ENCODE measurements around the gene ZNRD2. TPM values are rescaled to one million over a fixed set of nuclear protein-coding genes. Genes with fewer than 3 reads are reported as not detected.
A peak's percentile ranks its signal among the peaks of the same experiment; 100 is the strongest.

ZNRD2 gene
- total and polyA plus RNA-seq, 2 donors from 2014 or later: 32.0 to 60.4 TPM

DNA sequence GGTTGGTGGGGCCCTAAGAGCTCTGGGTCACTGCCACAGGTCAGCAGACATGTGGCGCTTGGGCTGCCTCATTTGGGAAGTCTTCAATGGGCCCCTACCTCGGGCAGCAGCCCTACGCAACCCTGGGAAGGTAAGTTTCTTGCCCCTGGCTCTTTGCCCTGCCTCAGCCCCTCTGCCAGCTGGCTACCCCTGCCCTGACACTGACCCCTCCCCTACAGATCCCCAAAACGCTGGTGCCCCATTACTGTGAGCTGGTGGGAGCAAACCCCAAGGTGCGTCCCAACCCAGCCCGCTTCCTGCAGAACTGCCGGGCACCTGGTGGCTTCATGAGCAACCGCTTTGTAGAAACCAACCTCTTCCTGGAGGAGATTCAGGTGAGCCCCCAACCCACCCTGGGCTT is 43.5 kb upstream of the ZNRD2 start:
- H3K9ac ChIP-seq (ENCODE audit: low read length in 3 of 3): no peak overlapping the region
- no peaks in the 10 kb centered on the region for H3K9me3 ChIP-seq (ENCODE audit: control insufficient read depth in 2 of 3, insufficient read depth in 1 of 3, low read length in 3 of 3)
- peaks cover 0 to 24% (median 16%) of the 10 kb centered on the region in 3 donors for H3K4me1 ChIP-seq (ENCODE audit: control insufficient read depth in 2 of 3, insufficient read depth in 2 of 3, low read depth in 1 of 3, low read length in 3 of 3)
- TF ChIP-seq CTCF (IDR thresholded peaks at IDR 0.05; ENCODE audit: borderline replicate concordance, extremely low read depth, insufficient read depth): no peak
- FAIRE-seq (no peak), DNase-seq (peak in 1 of 5 donors; percentile 69)
- intact Hi-C loops (cut with DNase I): no loop called here
- peaks cover 5 to 30% (median 13%) of the 10 kb centered on the region in 3 donors for H3K36me3 ChIP-seq (ENCODE audit: control insufficient read depth in 2 of 3, insufficient read depth in 3 of 3, low read length in 3 of 3)
- H3K27ac ChIP-seq (ENCODE audit: low read depth in 2 of 2, low read length in 2 of 2): no peak overlapping the region
- H3K27me3 ChIP-seq (ENCODE audit: control insufficient read depth, insufficient read depth, low read length): no peaks in the 10 kb centered on the region
- H3K4me3 ChIP-seq (ENCODE audit: low read length in 3 of 3): no peak overlapping the region

DNA sequence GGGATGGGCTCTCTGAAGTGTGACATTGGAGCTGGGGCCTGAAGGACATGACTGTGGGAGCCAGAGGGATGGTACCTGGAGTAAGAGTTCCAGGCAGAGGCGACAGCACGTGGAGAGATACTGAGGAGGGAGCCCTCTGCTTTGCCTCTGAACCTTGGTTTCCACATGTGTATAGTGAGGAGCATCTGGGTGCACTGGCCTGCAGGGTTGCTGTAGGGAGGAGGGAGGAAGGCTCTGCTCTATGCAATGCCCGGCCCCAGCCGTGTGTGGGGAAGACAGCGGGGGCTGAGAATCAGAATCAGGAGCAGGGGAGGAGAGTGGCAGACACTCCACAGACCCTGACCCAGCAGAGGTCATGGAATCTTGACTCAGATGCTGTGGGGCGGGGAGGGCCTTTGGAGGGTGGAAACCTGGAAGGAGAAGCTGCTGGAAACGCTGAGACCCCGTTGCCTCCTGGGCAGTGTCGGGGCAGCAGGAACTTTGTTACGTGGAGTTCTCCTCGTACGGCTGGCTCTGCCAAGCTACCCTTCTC is 41.4 kb upstream of the ZNRD2 start:
- intact Hi-C loops (cut with DNase I): no loop called here
- DNase-seq: no peak
- Histone ChIP-seq H3K9ac (ENCODE audit: low read length in 3 of 3) (no peak overlapping the region), H3K9me3 (ENCODE audit: control insufficient read depth in 2 of 3, insufficient read depth in 1 of 3, low read length in 3 of 3) (no peaks in the 10 kb centered on the region), H3K27me3 (ENCODE audit: control insufficient read depth, insufficient read depth, low read length) (no peaks in the 10 kb centered on the region), H3K27ac (ENCODE audit: low read depth in 2 of 2, low read length in 2 of 2) (no peak overlapping the region), H3K4me1 (ENCODE audit: control insufficient read depth in 2 of 3, insufficient read depth in 2 of 3, low read depth in 1 of 3, low read length in 3 of 3) (peaks cover 0 to 20% (median 14%) of the 10 kb centered on the region in 3 donors), H3K4me3 (ENCODE audit: low read length in 3 of 3) (no peak overlapping the region), H3K36me3 (ENCODE audit: control insufficient read depth in 2 of 3, insufficient read depth in 3 of 3, low read length in 3 of 3) (peaks cover 7 to 40% (median 20%) of the 10 kb centered on the region in 3 donors)
- no peak for FAIRE-seq
- TF ChIP-seq CTCF (IDR thresholded peaks at IDR 0.05; ENCODE audit: borderline replicate concordance, extremely low read depth, insufficient read depth): no peak

GRCh38 chr11:65529475-65530156 is 40.7 kb upstream of the ZNRD2 start:
- FAIRE-seq (no peak), DNase-seq (no peak)
- TF ChIP-seq CTCF (IDR thresholded peaks at IDR 0.05; ENCODE audit: borderline replicate concordance, extremely low read depth, insufficient read depth): no peak
- Histone ChIP-seq H3K9me3 (ENCODE audit: control insufficient read depth in 2 of 3, insufficient read depth in 1 of 3, low read length in 3 of 3) (no peaks in the 10 kb centered on the region), H3K4me3 (ENCODE audit: low read length in 3 of 3) (no peak overlapping the region), H3K4me1 (ENCODE audit: control insufficient read depth in 2 of 3, insufficient read depth in 2 of 3, low read depth in 1 of 3, low read length in 3 of 3) (peaks cover 0 to 15% (median 8%) of the 10 kb centered on the region in 3 donors), H3K27ac (ENCODE audit: low read depth in 2 of 2, low read length in 2 of 2) (no peak overlapping the region), H3K9ac (ENCODE audit: low read length in 3 of 3) (no peak overlapping the region), H3K27me3 (ENCODE audit: control insufficient read depth, insufficient read depth, low read length) (no peaks in the 10 kb centered on the region), H3K36me3 (ENCODE audit: control insufficient read depth in 2 of 3, insufficient read depth in 3 of 3, low read length in 3 of 3) (peaks cover 7 to 40% (median 20%) of the 10 kb centered on the region in 3 donors)
- intact Hi-C loops (cut with DNase I): no loop called here
